H1 (cell line): Measurements from ENCODE around the gene STK26. TPM values are rescaled to one million over a fixed set of nuclear protein-coding genes. Genes with fewer than 3 reads are reported as not detected.

ENCODE experiments used
- CTCF ChIA-PET: fragments of 300-600 bp; sonication (Branson Sonifier 250); formaldehyde crosslinking; loops from one replicate; lab custom pipeline; 2021; ENCODE audit not compliant: partially characterized antibody; lab: Charles Lee
- POLR2A ChIA-PET: fragments of 300-600 bp; sonication (Branson Sonifier 250); formaldehyde crosslinking; loops from one replicate; lab custom pipeline; 2021; ENCODE audit warnings: inconsistent platforms; ENCODE audit not compliant: partially characterized antibody; lab: Charles Lee
- DNase-seq, 2 experiments: peaks; one replicate each; pipeline versions ENCODE4 v3.0.0 to v3.0.0-alpha.2; 2010 to 2022; ENCODE audit warnings: low spot score in 2 of 2, low read depth in 1 of 2, mixed read lengths in 1 of 2
- FAIRE-seq: peaks from 2 replicates; lab custom pipeline; 2011; peaks lifted over from hg19 to GRCh38; lab: Jason Lieb, UNC
- H2AFZ ChIP-seq: 2 replicates; pipeline ENCODE4 v1.8.1; 2012; ENCODE audit warnings: low read length, inconsistent platforms
- H2AK5ac ChIP-seq: 2 replicates; pipeline ENCODE4 v1.6.1; 2013; ENCODE audit warnings: low read depth, low read length
- H2BK120ac ChIP-seq: replicated peaks from 2 replicates; pipeline ENCODE3; 2013; ENCODE audit warnings: low read depth, low read length, inconsistent platforms
- H2BK12ac ChIP-seq: 2 replicates; pipeline ENCODE4 v1.6.1; 2013; ENCODE audit warnings: low read depth, low read length
- H2BK15ac ChIP-seq: 2 replicates; pipeline ENCODE4 v1.6.1; 2013; ENCODE audit warnings: low read length
- H2BK20ac ChIP-seq: 2 replicates; pipeline ENCODE4 v1.6.1; 2013; ENCODE audit warnings: low read length
- H2BK5ac ChIP-seq: 2 replicates; pipeline ENCODE4 v1.6.1; 2013; ENCODE audit warnings: low read depth, low read length
- H3K14ac ChIP-seq: 2 replicates; pipeline ENCODE4 v1.6.1; 2013; ENCODE audit warnings: inconsistent platforms; ENCODE audit not compliant: insufficient read length
- H3K18ac ChIP-seq: 2 replicates; pipeline ENCODE4 v1.6.1; 2013; ENCODE audit warnings: low read length; ENCODE audit errors: extremely low read depth
- H3K23ac ChIP-seq: 2 replicates; pipeline ENCODE4 v1.6.1; 2013; ENCODE audit warnings: inconsistent platforms; ENCODE audit not compliant: insufficient read length
- H3K23me2 ChIP-seq: 2 replicates; pipeline ENCODE4 v1.6.1; 2013; ENCODE audit warnings: low read depth, low read length
- H3K27ac ChIP-seq: 2 replicates; pipeline ENCODE4 v1.6.1; 2011; ENCODE audit warnings: low read depth, low read length, inconsistent platforms
- H3K27me3 ChIP-seq, 4 experiments: replicated peaks in 1 of 4; 1 replicate in 1 of 4; 2 replicates in 3 of 4; pipeline versions ENCODE4 v1.6.1 to v1.8.1; 2011 to 2013; ENCODE audit warnings: low read length in 3 of 4, mild to moderate bottlenecking in 3 of 4, inconsistent platforms in 2 of 4, mixed read lengths in 2 of 4, moderate library complexity in 1 of 4; ENCODE audit not compliant: control insufficient read depth in 3 of 4, insufficient read depth in 3 of 4; ENCODE audit errors: extremely low read depth in 1 of 4
- H3K36me3 ChIP-seq, 4 experiments: 2 replicates each; pipeline versions ENCODE4 v1.6.1 to v1.8.1; 2011 to 2013; ENCODE audit warnings: mild to moderate bottlenecking in 4 of 4, low read length in 3 of 4, moderate library complexity in 2 of 4, control low read depth in 1 of 4, inconsistent platforms in 1 of 4; ENCODE audit not compliant: insufficient read depth in 4 of 4, control insufficient read depth in 2 of 4
- H3K4ac ChIP-seq: replicated peaks from 2 replicates; pipeline ENCODE3; 2013; ENCODE audit warnings: low read length, low read depth, mixed read lengths, inconsistent platforms; ENCODE audit not compliant: insufficient read length
- H3K4me1 ChIP-seq, 4 experiments: replicated peaks in 1 of 4; 1 replicate in 1 of 4; 2 replicates in 3 of 4; pipeline versions ENCODE4 v1.6.1 to v1.8.1; 2011 to 2013; ENCODE audit warnings: low read length in 3 of 4, inconsistent platforms in 2 of 4, mixed read lengths in 1 of 4; ENCODE audit not compliant: insufficient read depth in 4 of 4, control insufficient read depth in 3 of 4
- H3K4me2 ChIP-seq, 2 experiments: 2 replicates each; pipeline versions ENCODE4 v1.6.1 to v1.8.1; 2011 to 2013; ENCODE audit warnings: low read depth in 2 of 2, low read length in 2 of 2, control low read depth in 1 of 2, inconsistent platforms in 1 of 2, mild to moderate bottlenecking in 1 of 2; ENCODE audit not compliant: insufficient read depth in 1 of 2
- H3K4me3 ChIP-seq, 4 experiments: fragments of 200-600, 300-600 bp in 1 of 4; sonication (generic), shearing (Covaris generic), sonication (Bioruptor Twin) in 1 of 4; 2 replicates each; pipeline versions ENCODE4 v1.5.1 to v1.8.1; 2011 to 2016; ENCODE audit warnings: low read length in 4 of 4, low read depth in 3 of 4, control low read depth in 2 of 4, inconsistent platforms in 2 of 4, mild to moderate bottlenecking in 2 of 4, mixed read lengths in 1 of 4, moderate library complexity in 1 of 4; ENCODE audit not compliant: insufficient read depth in 2 of 4; ENCODE audit errors: extremely low read depth in 1 of 4
- H3K56ac ChIP-seq: replicated peaks from 2 replicates; pipeline ENCODE3; 2013; ENCODE audit warnings: low read depth, mild to moderate bottlenecking, mixed read lengths, low read length, inconsistent platforms; ENCODE audit not compliant: insufficient read length
- H3K79me1 ChIP-seq: 2 replicates; pipeline ENCODE4 v1.6.1; 2013; ENCODE audit warnings: low read depth, low read length, control low read depth
- H3K79me2 ChIP-seq, 2 experiments: 2 replicates each; pipeline versions ENCODE4 v1.6.1 to v1.8.1; 2012 to 2013; ENCODE audit warnings: low read length in 2 of 2, mild to moderate bottlenecking in 2 of 2, inconsistent platforms in 1 of 2; ENCODE audit not compliant: insufficient read depth in 2 of 2, control insufficient read depth in 1 of 2
- H3K9ac ChIP-seq, 4 experiments: replicated peaks in 1 of 4; 1 replicate in 1 of 4; 2 replicates in 3 of 4; pipeline versions ENCODE4 v1.6.1 to v1.8.1; 2011 to 2013; ENCODE audit warnings: low read depth in 3 of 4, low read length in 3 of 4, control low read depth in 2 of 4, mild to moderate bottlenecking in 2 of 4, moderate library complexity in 2 of 4, inconsistent platforms in 1 of 4; ENCODE audit errors: extremely low read depth in 1 of 4
- H3K9me3 ChIP-seq, 2 experiments: 2 replicates each; pipeline versions ENCODE4 v1.6.1 to v1.8.1; 2012 to 2013; ENCODE audit warnings: mild to moderate bottlenecking in 2 of 2, moderate library complexity in 2 of 2, control low read depth in 1 of 2, inconsistent platforms in 1 of 2, low read depth in 1 of 2, low read length in 1 of 2, mixed read lengths in 1 of 2; ENCODE audit not compliant: insufficient read depth in 2 of 2
- H4K20me1 ChIP-seq, 2 experiments: replicated peaks in 1 of 2; 2 replicates each; pipeline versions ENCODE3 to v1.8.1; 2011 to 2013; ENCODE audit warnings: inconsistent platforms in 2 of 2, low read length in 2 of 2, mild to moderate bottlenecking in 1 of 2; ENCODE audit not compliant: insufficient read depth in 2 of 2, control insufficient read depth in 1 of 2
- H4K5ac ChIP-seq: 2 replicates; pipeline ENCODE4 v1.6.1; 2013; ENCODE audit warnings: low read length, low read depth, mixed read lengths, inconsistent platforms; ENCODE audit not compliant: insufficient read length
- H4K8ac ChIP-seq: 2 replicates; pipeline ENCODE4 v1.8.0; 2013; ENCODE audit warnings: mild to moderate bottlenecking, moderate library complexity, low read length, inconsistent platforms; ENCODE audit not compliant: insufficient read depth; ENCODE audit errors: extremely low read depth
- H4K91ac ChIP-seq: replicated peaks from 2 replicates; pipeline ENCODE3; 2013; ENCODE audit warnings: low read length, mixed read lengths, inconsistent platforms; ENCODE audit not compliant: insufficient read length
- BRCA1 ChIP-seq: IDR thresholded peaks from 2 replicates; pipeline ENCODE4 v1.6.1; 2012; ENCODE audit warnings: low read depth, low read length, improper control_type of control experiment
- WGBS, 2 experiments: shearing (Covaris generic) in 1 of 2; methylation state at CpG; one replicate each; pipeline versions ENCODE4 v1.1.6 to v1.1.7; 2013 to 2015; ENCODE audit warnings: low lambda C conversion rate in 2 of 2, mixed read lengths in 2 of 2, inconsistent platforms in 1 of 2, low coverage in 1 of 2, missing lambda C conversion rate in 1 of 2; ENCODE audit not compliant: insufficient replicate concordance in 2 of 2, insufficient coverage in 1 of 2, insufficient read length in 1 of 2; ENCODE audit errors: extremely low coverage in 1 of 2, missing lambda C conversion rate in 1 of 2; 5-methylcytosine and 5-hydroxymethylcytosine counted together
- polyA plus RNA-seq, 7 experiments: library from polyadenylated mRNA; depleted of rRNA in 3 of 7; stranded (reverse) in 5 of 7; unstranded in 2 of 7; fragments of >200 nt in 5 of 7; fragments of 200-250 nt in 2 of 7; gene quantifications; 1 replicate in 5 of 7; 2 replicates in 1 of 7; 4 replicates in 1 of 7; pipeline versions ENCODE4 v1.2.1 to v1.2.3, GENCODE V29; 2011 to 2013; ENCODE audit warnings: missing spikeins in 2 of 7, mixed read lengths in 2 of 7
- total RNA-seq: library from RNA; stranded (reverse); fragmentation: NEBNext Ultra II Directional; extraction: Animal tissue kit (Norgen Biotek cat#: 25700); gene quantifications from 2 replicates; pipeline ENCODE4 v1.2.1, GENCODE V29; 2021

STK26 gene
- total and polyA plus RNA-seq, 2 of the 8 experiments (the other 6 are each of a cell fraction or from before 2014, with no cell fraction given) = 24.2 to 98.2 TPM

- no peaks in the 10 kb centered on the region for H3K79me2 ChIP-seq
- no peak overlapping the region for H3K4me2 ChIP-seq
- H4K91ac ChIP-seq = no peak overlapping the region
- H3K23ac ChIP-seq = no peak overlapping the region
- H4K8ac ChIP-seq = no peak overlapping the region
- DNase-seq = no peak
- H3K27ac ChIP-seq = no peak overlapping the region
- no peak overlapping the region for H2BK15ac ChIP-seq
- H3K4me1 ChIP-seq = no peaks in the 10 kb centered on the region
- no peaks in the 10 kb centered on the region for H4K20me1 ChIP-seq
- no peaks in the 10 kb centered on the region for H3K23me2 ChIP-seq
- H2BK12ac ChIP-seq = no peak overlapping the region
- no peaks in the 10 kb centered on the region for H3K36me3 ChIP-seq
- 96% methylated on average over 3 of the region's 4 CpGs; no CpG with 5 or more reads in 1 of the 2 experiments for WGBS, 2 experiments
- no peak overlapping the region for H2BK20ac ChIP-seq
- H2BK5ac ChIP-seq = no peak overlapping the region
- H2BK120ac ChIP-seq = no peak overlapping the region
- no peaks in the 10 kb centered on the region for H3K27me3 ChIP-seq
- H3K9me3 ChIP-seq = no peaks in the 10 kb centered on the region
- H3K18ac ChIP-seq = no peak overlapping the region
- no peak overlapping the region for H2AFZ ChIP-seq
- H3K14ac ChIP-seq = no peak overlapping the region
- CTCF ChIA-PET = interaction anchor here (1.4 to 1.8 kb wide), 2 partner anchors 9 to 118 kb away, joined by 4 read pairs; partner anchors contain the start of gene RAP2C
- no peak overlapping the region for H3K56ac ChIP-seq
- no peak overlapping the region for H3K9ac ChIP-seq
- no peak overlapping the region for H4K5ac ChIP-seq
- FAIRE-seq = no peak
- H3K4ac ChIP-seq = no peak overlapping the region
- no peaks in the 10 kb centered on the region for H3K79me1 ChIP-seq
- POLR2A ChIA-PET = no interaction called here
- no peak for TF ChIP-seq BRCA1
- no peak overlapping the region for H3K4me3 ChIP-seq
- H2AK5ac ChIP-seq = no peak overlapping the region
Observed at GRCh38 chrX:132101206-132101605, 78.1 kb downstream of the STK26 start.
